ENCODE measurements around the gene RAB18. TPM values are rescaled to one million over a fixed set of nuclear protein-coding genes. Genes with fewer than 3 reads are reported as not detected.
"Not testable (repeated sequence)": the region's sequence is repeated elsewhere in the genome, so short reads cannot be mapped to it uniquely, and the experiment has no call there.

RAB18 gene
- total RNA-seq, 1 donor from 2014 or later: 107 TPM

DNA sequence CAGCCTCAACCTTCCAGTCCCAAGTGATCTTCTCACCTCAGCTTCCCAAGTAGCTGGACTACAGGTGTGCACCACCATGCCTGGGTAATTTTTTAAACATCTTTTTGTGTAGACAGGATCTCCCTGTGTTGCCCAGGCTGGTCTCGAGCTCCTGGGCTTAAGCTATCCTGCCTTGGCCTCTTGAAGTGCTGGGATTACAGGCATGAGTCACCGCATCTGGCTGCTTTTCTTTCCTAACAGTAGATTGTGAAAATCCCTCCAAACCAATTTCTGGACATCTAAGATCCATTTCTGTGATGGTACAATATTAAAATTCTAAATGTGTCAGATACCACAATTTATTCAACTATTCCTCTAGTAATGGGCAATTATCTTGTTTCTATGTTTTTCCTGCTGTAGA, 38.7 kb downstream of the RAB18 start:
- no peak for DNase-seq (ENCODE audit: low spot score)

DNA sequence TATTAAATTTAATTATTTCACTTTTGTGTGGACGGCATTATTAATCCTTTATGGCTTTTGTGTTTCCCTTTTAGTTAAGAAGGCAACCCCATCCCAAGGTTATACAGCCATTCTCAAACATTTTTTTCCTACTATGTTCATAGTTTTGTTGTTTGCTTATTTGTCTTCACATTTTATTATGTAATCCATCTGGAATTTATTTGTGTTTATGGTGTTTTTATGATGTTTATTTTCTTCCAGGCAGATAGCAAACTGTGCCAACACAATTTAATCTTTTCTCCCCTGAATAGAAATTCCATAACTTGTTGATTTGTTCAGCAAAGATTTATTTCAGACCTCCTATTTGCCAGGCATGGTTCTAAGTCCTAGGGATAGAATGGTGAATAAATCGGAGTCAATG, 42.9 kb downstream of the RAB18 start:
- no peak for DNase-seq (ENCODE audit: low spot score)

- DNase-seq (ENCODE audit: low spot score): no peak
These were observed 43.4 kb downstream of the RAB18 start for GRCh38 chr10:27547482-27547881.

GRCh38 chr10:27550823-27551222, 46.7 kb downstream of the RAB18 start:
- DNase-seq (ENCODE audit: low spot score): no peak

DNA sequence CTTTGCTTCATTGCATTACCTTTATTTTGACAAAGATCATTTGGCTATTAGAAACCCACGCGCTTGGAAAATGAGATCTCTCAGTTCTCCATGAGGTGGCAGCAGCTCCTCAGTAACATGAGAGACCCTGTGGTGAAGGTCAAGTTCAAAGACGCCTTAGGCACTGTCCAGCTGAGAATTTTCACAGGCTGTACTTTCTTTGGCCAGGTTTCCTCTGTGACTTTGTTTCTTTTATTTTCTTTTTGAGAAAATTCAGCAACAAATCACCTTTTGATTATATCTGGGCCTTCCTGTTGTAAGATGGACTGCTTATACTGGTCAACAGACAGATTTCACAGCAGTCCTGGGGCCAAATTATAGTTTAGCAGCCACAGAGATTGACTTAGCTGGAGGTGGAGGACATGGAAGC, 54.5 kb downstream of the RAB18 start:
- DNase-seq (ENCODE audit: low spot score): no peak

DNA sequence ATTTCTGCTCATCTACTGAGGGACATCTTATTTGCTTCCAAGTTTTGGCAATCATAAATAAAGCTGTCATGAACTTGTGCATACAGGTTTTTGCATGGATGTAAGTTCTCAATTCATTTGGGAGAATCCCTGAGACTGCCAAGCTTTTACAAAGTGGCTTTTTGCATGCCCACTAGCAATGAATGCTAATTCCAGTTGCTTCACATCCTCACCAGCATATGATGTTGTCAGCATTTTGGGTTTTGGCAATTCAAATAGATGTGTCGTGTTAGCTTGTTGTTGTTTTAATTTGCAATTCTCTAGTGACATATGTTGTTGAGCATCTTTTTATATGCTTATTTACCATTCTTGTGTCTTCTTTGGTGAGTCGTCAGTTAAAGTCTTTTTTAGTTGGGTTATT, 57.2 kb downstream of the RAB18 start:
- DNase-seq (ENCODE audit: low spot score): no peak

DNA sequence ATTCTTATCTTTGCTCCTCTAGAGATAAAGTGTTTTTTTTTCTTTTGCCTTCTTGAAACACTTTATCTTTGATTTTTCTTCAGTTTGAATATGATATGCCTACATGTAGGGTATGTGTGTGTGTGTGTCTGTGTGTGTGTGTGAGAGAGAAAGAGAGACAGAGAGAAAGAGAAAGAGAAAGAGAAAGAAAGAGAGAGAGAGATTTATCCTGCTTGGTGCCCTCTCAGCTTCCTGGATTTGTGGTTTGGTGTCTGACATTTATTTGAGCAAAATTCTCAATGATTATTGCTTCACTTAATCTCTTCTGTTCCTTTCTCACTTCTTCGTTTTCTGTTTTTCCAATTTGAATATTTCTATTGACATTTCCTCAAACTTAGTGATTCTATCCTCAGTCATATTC, 60.3 kb downstream of the RAB18 start:
- DNase-seq (ENCODE audit: low spot score): no peak

DNA sequence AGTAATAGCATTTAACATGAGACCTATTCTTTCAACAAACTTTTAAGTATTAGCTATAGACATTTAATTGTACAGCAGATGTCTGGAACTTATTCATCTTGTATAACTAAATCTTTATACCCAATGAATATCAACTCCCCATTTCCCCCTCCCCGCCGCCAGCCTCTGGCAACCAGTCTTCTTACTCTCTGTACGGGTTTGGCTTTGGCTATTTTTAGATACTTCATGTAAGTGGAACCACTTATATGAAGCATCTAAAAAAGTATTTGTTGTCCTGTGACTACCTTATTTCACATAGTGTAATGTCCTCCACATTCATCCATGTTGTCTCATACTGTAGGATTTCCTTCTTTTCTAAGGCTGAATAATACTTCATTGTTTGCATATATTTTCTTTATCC, 60.8 kb downstream of the RAB18 start:
- no peak for DNase-seq (ENCODE audit: low spot score)

- DNase-seq (ENCODE audit: low spot score): no peak
These were observed 64.4 kb downstream of the RAB18 start for GRCh38 chr10:27568196-27569175.

- DNase-seq (ENCODE audit: low spot score): no peak
These were observed 65.8 kb downstream of the RAB18 start for GRCh38 chr10:27569946-27570345.

DNA sequence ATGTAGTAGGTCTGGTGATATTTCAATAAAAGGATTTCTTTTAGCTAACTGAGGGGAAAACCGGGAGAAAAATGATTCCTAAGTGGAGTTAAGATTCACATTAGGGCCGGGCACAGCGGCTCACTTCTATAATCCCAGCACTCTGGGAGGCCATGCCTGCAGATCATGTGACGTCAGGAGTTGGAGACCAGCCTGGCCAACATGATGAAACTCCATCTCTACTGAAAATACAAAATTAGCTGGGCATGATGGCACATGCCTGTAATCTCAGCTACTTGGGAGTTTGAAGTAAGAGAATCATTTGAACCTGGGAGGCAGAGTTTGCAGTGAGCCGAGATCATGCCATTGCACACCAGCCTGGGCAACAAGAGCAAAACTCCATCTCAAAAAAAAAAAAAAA, 72.9 kb downstream of the RAB18 start:
- DNase-seq (ENCODE audit: low spot score): not testable (repeated sequence)

GRCh38 chr10:27578316-27578715, 74.2 kb downstream of the RAB18 start:
- DNase-seq (ENCODE audit: low spot score): no peak

DNA sequence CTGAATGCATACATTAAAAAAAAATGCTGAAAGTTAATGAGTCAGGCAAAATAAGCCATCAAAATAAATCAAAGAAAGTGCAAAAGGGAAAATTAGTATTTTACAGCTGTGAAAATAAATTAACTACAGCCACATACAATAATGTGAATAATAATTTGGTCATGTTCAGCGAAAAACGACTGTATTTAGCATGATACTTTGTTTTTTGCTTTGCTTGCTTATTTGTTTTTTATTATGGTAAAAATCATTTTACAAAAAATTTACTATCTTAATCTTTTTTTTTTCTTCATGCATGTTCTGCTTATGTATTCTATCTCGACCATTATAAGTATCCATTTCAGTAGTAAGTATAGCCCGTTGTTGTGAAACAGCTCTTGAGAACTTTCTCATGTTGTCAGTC, 77.1 kb downstream of the RAB18 start:
- no peak for DNase-seq (ENCODE audit: low spot score)

- no peak for DNase-seq (ENCODE audit: low spot score)
These were observed 80.2 kb downstream of the RAB18 start for GRCh38 chr10:27584302-27584701.

Other genes starting within 250 kb of the RAB18 start
- gene MKX, start 241.5 kb downstream of the RAB18 start, total RNA-seq: 0.55 TPM

All from mesenteric fat pad (tissue), 1 donor.